GM12892 (cell line): Measurements from ENCODE around the gene MTHFSD.

ENCODE experiments used
- DNase-seq: peaks from one replicate; pipeline ENCODE4 v3.0.0; 2011; ENCODE audit not compliant: insufficient read length
- FAIRE-seq: peaks from 2 replicates; lab custom pipeline; 2011; peaks lifted over from hg19 to GRCh38; lab: Jason Lieb, UNC
- POLR2A ChIP-seq: IDR thresholded peaks from 2 replicates; pipeline ENCODE4 v1.6.1; 2011; ENCODE audit warnings: low read depth, low read length, control low read depth
- POLR2AphosphoS5 ChIP-seq: IDR thresholded peaks from 2 replicates; pipeline ENCODE4 v1.6.1; 2011; ENCODE audit warnings: low read depth, low read length, control low read depth
- TAF1 ChIP-seq: IDR thresholded peaks from 2 replicates; pipeline ENCODE4 v1.6.1; 2011; ENCODE audit warnings: low read depth, mild to moderate bottlenecking, control low read depth, low read length, borderline replicate concordance

MTHFSD gene

GRCh38 chr16:86540894-86541293 is 14.1 kb downstream of the MTHFSD start:
- no peak for FAIRE-seq
- no peak for TF ChIP-seq TAF1

GRCh38 chr16:86538196-86538780 is 16.7 kb downstream of the MTHFSD start:
- DNase-seq (no peak), FAIRE-seq (no peak)
- TF ChIP-seq POLR2A: no peak
- no peak for TF ChIP-seq POLR2AphosphoS5
- no peak for TF ChIP-seq TAF1

More at GRCh38 chr16:86540894-86541293, 14.1 kb downstream of the MTHFSD start:
- no peak for DNase-seq

DNA sequence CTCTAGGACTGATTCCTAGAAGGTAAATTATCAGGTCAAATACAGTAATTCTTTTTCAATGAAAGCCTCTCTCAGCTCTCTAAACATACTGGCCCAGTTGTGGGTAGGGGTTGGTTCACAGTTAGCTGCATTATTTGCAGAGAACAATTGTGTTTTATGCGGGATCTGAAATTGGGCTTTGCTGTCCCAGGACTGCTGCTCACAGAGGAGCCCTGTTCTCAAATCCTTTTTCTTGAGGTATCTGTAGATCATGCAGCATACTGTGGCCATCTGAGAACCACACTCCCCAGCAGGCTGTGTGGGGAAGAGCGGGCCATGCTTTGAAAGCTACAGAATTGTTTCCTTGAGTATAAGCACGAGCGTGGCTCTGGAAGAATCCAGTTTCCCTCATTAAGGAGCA is 17.5 kb downstream of the MTHFSD start:
- DNase-seq: no peak
- no peak for FAIRE-seq
- TF ChIP-seq TAF1 (no peak), POLR2A (no peak), POLR2AphosphoS5 (no peak)

GRCh38 chr16:86536621-86537020 is 18.4 kb downstream of the MTHFSD start:
- no peak for TF ChIP-seq POLR2AphosphoS5
- no peak for TF ChIP-seq POLR2A
- TF ChIP-seq TAF1: no peak
- FAIRE-seq (no peak), DNase-seq (no peak)

DNA sequence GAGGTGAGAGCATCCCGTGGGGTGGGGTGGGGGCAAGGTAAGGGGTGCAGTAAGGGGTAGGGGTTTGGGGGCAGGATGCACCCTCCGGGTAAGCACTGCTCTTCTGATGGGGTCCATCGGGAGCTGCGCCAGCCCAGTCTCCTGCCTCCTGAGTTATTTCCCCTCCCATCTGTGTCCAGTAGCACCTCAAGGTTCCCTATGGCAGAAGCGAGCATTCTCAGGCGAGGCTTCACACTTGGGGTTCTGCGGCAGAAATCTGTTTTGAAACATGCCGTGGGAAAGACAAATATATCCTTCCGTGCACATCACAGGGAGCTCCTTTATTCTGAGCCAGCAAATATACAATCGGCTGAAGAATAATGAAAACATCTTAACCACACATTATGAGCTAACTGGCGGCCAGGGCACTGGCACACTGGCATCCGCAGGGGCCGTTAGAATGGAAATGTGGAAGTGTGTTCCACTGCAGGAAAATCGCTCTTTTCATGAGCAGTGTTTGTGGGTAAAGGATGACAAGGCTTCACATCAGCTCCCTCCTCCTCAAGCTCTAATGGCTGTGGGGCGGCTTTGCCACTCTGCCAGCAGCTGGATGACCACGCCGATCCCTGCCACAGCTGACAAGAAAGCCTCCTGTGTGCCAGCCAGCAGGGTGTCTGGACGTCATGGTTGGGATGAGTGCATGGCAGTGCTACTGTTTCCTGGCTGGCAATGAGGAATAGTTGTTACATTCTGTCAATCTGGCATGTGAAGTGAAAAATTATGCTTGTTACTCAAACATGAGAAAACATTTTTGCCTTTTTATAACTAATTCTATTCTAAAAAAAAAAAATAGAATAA is 20.0 kb downstream of the MTHFSD start:
- no peak for TF ChIP-seq POLR2A
- no peak for FAIRE-seq
- no peak for DNase-seq

GRCh38 chr16:86533767-86534351 is 21.2 kb downstream of the MTHFSD start:
- DNase-seq (no peak), FAIRE-seq (no peak)
- TF ChIP-seq TAF1 (no peak), POLR2A (no peak), POLR2AphosphoS5 (no peak)

DNA sequence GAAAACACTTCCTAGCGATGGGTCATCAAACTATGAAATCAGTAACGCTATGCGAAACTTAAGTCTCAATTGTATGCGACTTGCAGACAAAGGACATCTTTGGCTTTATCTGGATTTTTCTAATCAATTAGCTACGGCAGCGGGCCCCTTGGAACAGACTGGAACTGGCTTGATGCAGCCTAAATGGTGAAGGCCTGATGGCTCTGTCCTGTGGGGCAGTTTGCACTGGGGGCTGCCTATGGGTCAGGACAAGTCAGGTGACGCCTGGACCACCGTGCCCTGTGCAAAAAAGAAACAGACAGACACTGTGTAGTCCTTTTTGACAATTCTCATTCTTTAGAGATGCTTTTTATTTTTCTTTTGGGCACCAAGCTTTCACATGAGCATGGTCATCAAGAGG is 22.0 kb downstream of the MTHFSD start:
- DNase-seq: no peak

DNA sequence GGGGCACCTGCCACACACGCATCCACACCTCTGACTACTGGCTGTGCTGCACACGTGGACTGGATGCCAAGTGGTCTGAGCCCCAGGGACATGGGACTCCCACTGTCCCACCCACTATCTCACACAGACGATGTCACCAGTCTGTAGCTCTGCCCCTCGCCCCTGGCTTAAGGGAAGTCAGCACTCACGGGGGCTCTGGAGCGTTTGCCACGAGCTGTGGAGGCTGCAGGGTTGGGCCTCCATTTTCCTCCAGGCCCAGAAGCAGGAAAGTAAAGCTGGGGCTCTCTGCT is 22.6 kb downstream of the MTHFSD start:
- no peak for TF ChIP-seq POLR2A
- TF ChIP-seq TAF1: no peak
- no peak for TF ChIP-seq POLR2AphosphoS5
- FAIRE-seq: no peak
- no peak for DNase-seq

More for the DNA sequence above, 22.0 kb downstream of the MTHFSD start:
- no peak for FAIRE-seq
- TF ChIP-seq POLR2AphosphoS5 (no peak), POLR2A (no peak), TAF1 (no peak)

DNA sequence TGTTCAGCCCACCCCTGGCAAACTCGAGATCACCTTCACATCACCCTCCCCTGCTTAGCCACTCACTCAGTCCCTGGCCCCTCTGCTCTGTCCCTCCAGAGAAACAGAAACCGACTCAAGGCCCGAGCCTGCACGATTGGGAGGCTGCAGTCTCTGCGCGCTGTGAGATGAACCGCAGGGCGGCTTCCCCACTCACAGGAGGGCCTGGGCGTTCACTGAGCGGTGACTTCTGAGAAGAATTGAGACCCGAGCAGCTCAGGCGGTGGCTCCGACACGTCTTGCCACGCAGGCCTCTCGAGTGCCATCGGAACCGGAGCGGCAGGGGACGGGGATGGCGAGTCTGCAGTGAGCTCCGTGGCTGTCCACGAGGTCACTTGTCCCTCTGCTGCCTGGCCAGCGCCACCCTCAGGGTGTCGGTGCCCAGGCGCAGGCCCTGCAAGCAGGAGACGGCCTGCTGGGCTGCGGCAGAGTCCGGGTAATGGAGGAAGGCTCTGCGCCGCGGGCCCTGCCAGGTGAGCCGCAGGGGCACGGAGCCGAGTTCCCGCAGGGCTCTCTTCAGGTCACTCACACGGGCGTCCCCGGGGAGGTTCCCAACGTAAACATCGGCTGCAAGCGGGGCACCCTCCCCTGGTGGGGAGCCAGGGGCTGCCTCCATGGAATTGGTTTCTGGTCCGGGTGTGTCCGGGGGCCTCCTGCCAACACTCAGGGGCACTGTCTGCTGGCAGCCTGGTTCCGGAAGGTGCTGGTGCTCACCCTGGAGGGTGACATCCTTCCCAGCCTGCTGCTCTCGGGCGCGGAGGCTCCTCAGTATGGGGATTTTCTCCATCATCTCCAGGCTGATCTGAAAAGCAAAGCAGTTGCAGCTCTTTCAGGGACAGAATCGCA is 23.2 kb downstream of the MTHFSD start:
- DNase-seq (no peak), FAIRE-seq (no peak)
- no peak for TF ChIP-seq POLR2AphosphoS5
- no peak for TF ChIP-seq POLR2A
- no peak for TF ChIP-seq TAF1

DNA sequence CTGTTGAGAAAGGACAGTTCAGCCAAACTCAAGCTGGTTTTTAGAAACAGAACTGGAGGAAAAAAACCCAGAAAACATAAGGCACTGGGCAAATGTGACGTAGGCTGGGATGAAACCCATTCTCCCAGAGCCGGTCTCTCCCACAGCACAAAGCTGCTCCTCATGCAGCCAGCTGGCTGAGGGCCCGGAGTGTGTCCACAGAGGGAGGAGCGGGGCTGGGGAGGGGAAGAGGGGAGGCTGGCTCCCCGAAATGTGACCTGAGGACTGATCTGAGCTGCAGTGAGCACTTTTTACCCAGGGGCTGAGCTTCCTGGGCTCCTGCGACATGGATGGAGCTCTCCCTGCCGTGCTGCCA is 23.9 kb downstream of the MTHFSD start:
- TF ChIP-seq POLR2AphosphoS5 (no peak), TAF1 (no peak), POLR2A (no peak)
- DNase-seq (no peak), FAIRE-seq (no peak)
